ENCODE results near the gene ADAM21. TPM values are rescaled to one million over a fixed set of nuclear protein-coding genes. Genes with fewer than 3 reads are reported as not detected.

ADAM21 gene
- total RNA-seq: 0.32 and 0.44 TPM in 2 replicates

DNA sequence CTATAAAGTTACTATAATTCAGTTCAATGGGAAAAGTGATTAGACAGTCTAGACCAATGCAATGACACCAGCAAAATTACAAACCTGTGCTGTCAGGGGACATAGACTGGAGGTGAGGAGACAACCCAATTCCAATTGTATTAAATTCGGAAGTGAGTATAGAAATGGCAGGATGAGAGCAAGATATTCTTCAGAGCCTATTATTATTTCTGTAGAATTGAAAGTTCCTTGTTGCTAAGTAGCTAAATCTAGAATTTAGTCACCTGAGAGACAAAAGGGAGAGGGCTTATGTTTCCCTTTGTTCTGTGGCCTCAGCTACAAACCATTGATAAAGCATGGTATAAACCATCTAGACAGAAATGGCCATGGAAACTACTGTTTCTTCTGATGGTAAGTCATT, at the start of gene ADAM21:
TSS of gene ADAM21 (plus strand) at position 301 of the 400 bp plus-strand sequence. CDS start 5,326 bp downstream, outside the sequence.

DNA sequence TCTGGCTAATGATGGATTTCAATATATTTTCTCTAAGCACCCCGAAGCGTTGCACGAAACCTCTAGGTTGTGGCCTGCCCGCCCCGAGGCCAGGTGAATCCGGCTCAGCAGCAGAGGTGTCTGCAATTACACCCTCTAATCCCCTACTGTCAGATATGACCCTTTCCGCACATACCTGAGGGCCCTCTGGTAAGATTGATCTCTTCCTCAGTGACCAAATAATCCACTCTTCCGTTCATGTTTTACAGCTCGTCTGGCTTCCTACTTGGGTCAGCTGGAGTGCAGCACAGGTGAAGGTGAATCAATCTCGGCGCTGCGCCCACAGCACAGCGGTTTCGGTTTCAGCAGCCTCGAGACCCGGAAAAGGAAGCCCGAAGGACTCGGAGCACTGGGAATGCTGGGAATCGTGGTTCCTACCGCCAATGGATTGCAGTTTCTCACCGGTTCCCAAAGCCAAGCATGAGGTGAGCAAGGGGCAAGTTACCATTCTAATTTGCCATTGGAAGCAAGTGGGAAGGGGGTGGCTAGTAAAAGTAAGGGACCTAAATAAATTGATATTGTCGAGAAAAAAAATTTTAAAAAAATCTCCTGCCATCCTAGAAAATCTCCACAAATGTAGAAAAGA, 35.1 kb upstream of the ADAM21 start, which contains the start of gene SYNJ2BP:
TSS of gene SYNJ2BP (minus strand) at position 366 of the 625 bp plus-strand sequence. CDS start at position 239, 127 bp downstream.

Other genes with a start within 250 kb of the ADAM21 start
- gene COX16, start 92.5 kb upstream of the ADAM21 start, total RNA-seq: 27.4 and 33.4 TPM in 2 replicates
- 11.8 and 22.0 TPM in 2 replicates for gene SYNJ2BP, start 35.1 kb upstream of the ADAM21 start, total RNA-seq
- 0.16 and 2.4 TPM in 2 replicates for gene ADAM20, start 82.8 kb downstream of the ADAM21 start, total RNA-seq
- gene MED6, start 148.5 kb downstream of the ADAM21 start, total RNA-seq: 13.4 and 26.1 TPM in 2 replicates
- under 0.01 and 0.06 TPM in 2 replicates for gene TTC9, start 189.7 kb downstream of the ADAM21 start, total RNA-seq

Data from bladder microvascular endothelial cell (primary cell).